ENCODE data around the gene KLRF1.

Gene KLRF1

GRCh38 chr12:9827209-9827888, at the start of gene KLRF1:
KLRF1 (plus strand) TSS chr12:9827481; CDS start chr12:9827545, 64 bp downstream.
- no peak for DNase-seq (ENCODE audit: low read depth in 2 of 2)

- no peak for DNase-seq (ENCODE audit: low read depth in 2 of 2)
Observed at GRCh38 chr12:9779209-9779608, 48.1 kb upstream of the KLRF1 start.

- DNase-seq (ENCODE audit: low read depth in 2 of 2): no peak
Observed at GRCh38 chr12:9781360-9781759, 45.9 kb upstream of the KLRF1 start.

DNA sequence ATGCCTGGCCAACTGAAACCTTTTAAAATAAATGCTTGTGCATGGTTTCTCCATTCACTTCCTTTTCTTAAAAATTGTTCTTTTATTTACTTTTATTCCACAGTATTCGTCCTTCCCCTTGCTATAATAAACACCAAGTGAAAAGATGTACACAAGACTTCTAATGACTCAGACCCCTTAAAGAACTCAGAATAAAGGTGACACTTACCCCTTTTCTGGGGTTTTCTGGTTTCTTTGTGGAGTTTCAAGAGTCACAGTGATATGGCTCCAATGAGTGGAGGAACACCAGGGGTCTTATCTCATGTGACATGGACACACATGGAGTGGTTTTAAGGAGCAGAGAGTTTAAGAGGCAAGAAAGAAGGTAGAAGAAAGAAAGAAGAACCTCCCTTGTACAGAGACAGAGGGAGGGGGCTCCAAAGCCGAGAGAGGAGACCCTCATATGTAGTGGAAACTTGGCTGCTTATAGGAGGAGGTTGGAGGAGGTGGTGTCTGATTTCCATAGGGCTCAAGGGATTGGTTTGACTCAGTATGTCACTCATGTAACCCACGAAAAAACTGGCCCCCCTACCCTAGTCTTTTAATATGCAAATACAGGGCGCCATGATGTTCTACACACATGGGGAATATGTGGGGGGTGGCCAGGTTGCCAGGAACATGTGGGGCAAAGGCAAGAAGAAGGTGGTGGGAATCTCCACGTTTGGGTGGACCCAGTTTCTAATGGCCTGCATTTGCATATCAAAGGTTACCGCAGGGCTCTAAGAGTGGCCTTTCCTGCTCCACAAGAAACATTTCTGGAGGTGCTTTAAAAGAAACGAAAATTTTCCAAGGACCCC, 44.5 kb upstream of the KLRF1 start:
- DNase-seq (ENCODE audit: low read depth in 2 of 2): no peak

DNA sequence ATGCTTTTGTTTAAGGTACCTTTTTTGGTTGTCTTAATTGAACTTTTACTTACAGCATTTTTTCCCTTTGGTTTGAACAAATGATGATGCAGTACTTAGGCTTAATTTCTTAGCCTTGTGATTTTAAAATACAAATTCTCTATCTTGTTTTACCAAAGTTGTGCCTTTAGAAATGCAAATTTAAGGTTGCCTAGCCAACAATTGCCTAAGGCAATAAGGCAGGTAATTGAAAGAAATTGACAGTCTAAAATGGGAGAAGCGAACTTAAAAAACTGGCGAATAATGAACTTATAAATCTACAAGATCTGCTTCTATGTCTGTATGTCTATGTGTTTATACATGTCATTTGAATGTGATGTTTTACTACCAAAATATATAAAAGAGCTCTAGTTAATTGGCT, 43.0 kb upstream of the KLRF1 start:
- no peak for DNase-seq (ENCODE audit: low read depth in 2 of 2)

GRCh38 chr12:9784816-9785215, 42.5 kb upstream of the KLRF1 start:
- DNase-seq (ENCODE audit: low read depth in 2 of 2): no peak

DNA sequence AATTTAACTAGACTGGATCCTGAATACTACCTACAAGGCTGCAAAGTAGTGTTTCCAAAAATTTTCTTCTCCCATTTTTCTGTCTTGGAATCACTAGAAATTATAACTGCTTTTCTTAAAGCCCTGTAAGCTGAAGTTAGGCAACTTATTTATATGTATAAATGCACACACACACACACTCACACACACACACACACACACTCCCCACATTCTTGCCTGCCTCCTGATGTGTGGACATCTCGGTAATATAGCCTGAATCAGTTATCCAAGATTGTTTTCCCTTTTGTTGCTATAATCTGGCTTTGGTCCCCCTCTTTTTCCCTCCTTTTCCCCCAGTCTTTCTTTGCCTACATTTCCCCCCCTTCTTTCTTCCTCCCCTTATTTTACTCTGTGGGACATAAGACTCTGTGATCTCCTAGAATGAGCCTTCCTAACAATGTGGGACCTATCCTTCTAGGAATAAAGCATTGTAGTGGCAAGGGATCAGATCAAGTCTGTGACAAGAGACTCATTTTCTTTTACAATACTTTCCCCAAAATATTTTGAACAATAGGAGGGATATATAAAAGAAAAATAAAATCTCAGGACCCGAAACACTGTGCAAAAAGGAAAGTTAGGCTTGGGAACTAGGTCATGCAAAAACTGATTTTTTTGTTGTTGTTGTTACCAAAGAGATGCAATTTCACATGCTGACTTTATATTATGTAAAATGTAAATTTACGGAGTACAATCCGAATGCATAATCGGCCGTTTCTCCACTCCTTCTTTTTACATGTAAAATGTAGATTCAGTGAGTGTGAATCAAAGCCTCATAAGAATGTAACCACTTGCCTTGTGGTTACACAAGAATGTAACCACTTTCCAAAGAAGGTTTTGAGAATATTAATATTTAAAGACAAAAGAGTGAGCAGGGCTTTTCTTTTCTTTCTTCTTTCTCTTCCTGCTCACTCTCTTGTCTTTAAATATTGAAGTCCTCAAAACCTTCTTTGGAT, 40.3 kb upstream of the KLRF1 start:
- DNase-seq (ENCODE audit: low read depth in 2 of 2): no peak

GRCh38 chr12:9792185-9792900, 34.9 kb upstream of the KLRF1 start:
- no peak for DNase-seq (ENCODE audit: low read depth in 2 of 2)

DNA sequence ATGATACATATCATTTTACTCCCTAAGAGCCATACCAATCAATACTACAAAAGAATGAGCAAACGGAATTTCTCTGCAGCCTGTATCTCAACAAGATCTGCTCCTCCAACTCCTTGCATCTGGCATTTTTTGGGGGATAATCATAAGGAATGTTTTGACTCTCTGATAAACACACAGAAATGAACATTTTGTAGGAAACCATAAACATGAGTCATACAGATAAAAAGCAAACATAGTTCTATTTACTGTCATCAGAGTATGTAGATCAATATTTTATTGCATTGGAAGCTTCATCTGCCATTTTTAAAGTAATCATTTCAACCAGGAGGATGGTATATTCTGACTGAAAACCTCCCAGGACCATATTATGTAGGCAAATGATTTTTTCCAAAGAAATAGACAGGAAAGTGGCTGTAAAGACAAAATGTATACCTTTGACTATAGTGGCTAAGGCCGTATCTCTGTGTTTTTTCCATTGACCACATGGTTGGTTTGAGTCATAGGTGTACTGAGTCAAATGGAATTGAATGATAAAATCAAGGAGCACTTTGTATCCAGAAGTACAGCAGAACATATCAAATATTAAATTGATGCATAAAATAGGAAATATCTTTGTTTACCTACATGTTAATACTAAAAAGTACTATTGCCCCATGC, 34.2 kb upstream of the KLRF1 start:
- no peak for DNase-seq (ENCODE audit: low read depth in 2 of 2)

DNA sequence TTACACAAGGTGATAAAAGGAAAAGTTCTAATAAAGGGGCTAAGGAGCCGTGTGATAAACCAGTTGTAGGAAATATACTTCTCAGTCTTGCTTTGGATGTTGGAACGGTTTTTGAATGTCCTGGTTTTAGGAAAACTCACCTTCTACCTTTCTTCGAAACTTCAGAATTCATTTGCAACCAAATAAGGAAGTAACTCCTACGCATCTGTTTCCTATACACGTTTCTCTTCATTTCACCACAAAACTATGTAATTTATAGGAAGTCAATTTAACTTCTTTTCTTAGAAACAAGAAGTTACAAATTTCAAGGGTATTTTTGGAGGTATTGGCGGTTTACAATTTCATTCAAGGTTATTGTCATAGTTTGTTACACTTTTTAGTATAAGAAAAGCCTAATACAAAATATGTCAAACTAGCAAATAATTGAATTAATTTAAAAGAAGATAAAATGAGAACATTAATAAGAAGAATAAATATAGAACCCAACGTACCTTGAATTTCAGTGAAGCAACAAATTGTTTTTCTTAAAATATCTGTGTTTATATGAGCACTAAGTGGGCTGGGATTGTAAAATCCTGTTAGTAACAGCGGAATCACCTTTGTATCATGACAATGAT, 33.4 kb upstream of the KLRF1 start:
- DNase-seq (ENCODE audit: low read depth in 2 of 2): no peak

GRCh38 chr12:9794484-9795093, 32.7 kb upstream of the KLRF1 start:
- no peak for DNase-seq (ENCODE audit: low read depth in 2 of 2)

DNA sequence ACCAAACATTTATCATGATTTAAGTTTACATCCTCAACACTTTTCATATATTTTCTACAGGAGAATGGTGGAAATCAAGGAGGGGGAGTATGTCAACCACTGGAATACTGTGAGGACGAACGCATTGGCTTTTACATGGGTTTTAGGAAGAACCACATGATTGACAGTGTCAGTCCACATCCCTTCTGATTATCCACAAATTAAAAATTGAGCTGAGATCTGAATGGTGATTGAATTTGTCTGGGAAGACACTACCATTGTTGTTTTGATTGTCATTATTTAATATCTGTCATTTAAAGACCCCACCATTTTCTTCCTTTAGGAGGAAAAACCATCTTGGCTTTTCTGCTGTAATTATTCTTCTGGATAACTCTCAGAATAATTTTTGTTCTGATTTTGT, 31.3 kb upstream of the KLRF1 start:
- no peak for DNase-seq (ENCODE audit: low read depth in 2 of 2)

- no peak for DNase-seq (ENCODE audit: low read depth in 2 of 2)
Observed at GRCh38 chr12:9796346-9796745, 30.9 kb upstream of the KLRF1 start.

- no peak for DNase-seq (ENCODE audit: low read depth in 2 of 2)
Observed at GRCh38 chr12:9796971-9797370, 30.3 kb upstream of the KLRF1 start.

DNA sequence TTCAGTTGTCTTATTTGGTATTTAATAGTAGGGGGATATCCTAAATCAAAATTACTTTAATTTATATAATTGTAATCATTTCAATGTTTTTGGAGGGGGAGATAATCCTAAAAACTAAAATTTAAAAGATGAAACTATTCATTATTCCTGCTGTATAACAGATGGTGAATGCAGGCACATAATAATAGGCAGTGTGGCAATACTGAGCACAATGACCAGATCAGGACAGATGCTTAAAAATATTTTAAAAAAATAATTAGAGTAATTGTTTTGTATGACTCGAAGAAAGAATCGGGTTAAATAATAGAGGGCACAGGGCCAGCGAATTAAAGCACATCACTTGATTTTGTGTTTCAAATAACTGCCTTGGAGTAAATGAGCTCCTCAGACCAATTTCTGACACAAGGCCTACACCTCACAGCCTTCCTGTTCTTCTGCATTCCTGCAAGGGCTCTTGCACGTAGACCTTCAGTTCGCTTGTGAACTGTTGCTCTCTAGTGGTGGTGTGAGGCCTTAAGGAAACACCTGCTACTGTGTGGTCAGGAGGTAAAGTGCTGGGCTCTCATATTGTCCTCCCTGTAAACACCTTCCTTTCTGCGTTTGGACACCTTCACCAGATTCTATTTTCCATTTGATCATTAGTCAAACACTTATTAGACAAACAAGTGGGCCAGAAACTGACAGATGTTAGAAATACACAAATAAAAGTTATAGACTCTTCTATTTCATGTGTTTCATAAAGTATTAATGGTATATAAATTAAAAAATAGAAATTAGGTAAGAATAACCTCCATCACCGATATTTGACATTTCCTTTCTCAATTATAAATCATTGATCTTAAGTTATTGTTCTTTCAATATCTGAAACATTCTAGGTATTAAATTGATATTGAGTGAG, 29.3 kb upstream of the KLRF1 start:
- DNase-seq (ENCODE audit: low read depth in 2 of 2): peak; percentile 22 to 63

- no peak for DNase-seq (ENCODE audit: low read depth in 2 of 2)
Observed at GRCh38 chr12:9799961-9800360, 27.3 kb upstream of the KLRF1 start.

- no peak for DNase-seq (ENCODE audit: low read depth in 2 of 2)
Observed at GRCh38 chr12:9805883-9806282, 21.4 kb upstream of the KLRF1 start.

GRCh38 chr12:9806714-9807113, 20.6 kb upstream of the KLRF1 start:
- DNase-seq (ENCODE audit: low read depth in 2 of 2): no peak

DNA sequence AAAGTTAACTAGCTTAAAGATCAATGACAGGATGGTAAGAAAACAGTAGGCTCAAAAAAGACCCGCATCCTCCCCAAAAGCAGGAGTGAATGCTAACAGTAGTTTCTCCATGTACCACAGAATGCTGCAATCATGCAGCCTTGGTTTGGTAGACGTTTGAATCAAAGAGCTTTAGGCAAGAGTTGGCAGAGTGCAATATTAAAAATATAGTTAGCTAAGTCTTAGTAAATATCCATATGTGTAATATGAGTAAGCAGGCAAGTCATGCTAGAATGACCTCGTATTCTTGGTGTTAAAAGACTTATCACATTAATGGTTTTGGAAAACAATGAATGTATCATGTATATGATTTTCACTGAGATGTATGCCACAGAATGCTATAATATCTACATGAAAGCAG, 18.8 kb upstream of the KLRF1 start:
- no peak for DNase-seq (ENCODE audit: low read depth in 2 of 2)
